Glutamatergic neuron (in vitro differentiated cells): ENCODE data around the gene IFT43. TPM values are rescaled to one million over a fixed set of nuclear protein-coding genes. Genes with fewer than 3 reads are reported as not detected.
"Not testable (repeated sequence)": the region's sequence is repeated elsewhere in the genome, so short reads cannot be mapped to it uniquely, and the experiment has no call there.

Experiments used
- DNase-seq: peaks from one replicate; pipeline ENCODE4 v3.0.0; 2022
- H3K27ac Mint-ChIP-seq: one replicate; pipeline ENCODE4 v1.8.0; 2020; ENCODE audit warnings: mild to moderate bottlenecking, mixed read lengths, inconsistent platforms; ENCODE audit not compliant: unreplicated experiment
- H3K27me3 Mint-ChIP-seq: one replicate; pipeline ENCODE4 v1.8.0; 2020; ENCODE audit warnings: mild to moderate bottlenecking, moderate library complexity, mixed read lengths, inconsistent platforms; ENCODE audit not compliant: unreplicated experiment
- H3K36me3 Mint-ChIP-seq: one replicate; pipeline ENCODE4 v1.8.0; 2020; ENCODE audit warnings: mild to moderate bottlenecking, mixed read lengths, inconsistent platforms; ENCODE audit not compliant: unreplicated experiment
- H3K4me1 Mint-ChIP-seq: one replicate; pipeline ENCODE4 v1.8.0; 2020; ENCODE audit warnings: mild to moderate bottlenecking, low read depth, mixed read lengths, inconsistent platforms; ENCODE audit not compliant: unreplicated experiment
- H3K4me3 Mint-ChIP-seq: one replicate; pipeline ENCODE4 v1.8.0; 2020; ENCODE audit warnings: mild to moderate bottlenecking, mixed read lengths, inconsistent platforms; ENCODE audit not compliant: unreplicated experiment
- H3K9me3 Mint-ChIP-seq: one replicate; pipeline ENCODE4 v1.8.0; 2020; ENCODE audit warnings: mild to moderate bottlenecking, moderate library complexity, mixed read lengths, inconsistent platforms; ENCODE audit not compliant: unreplicated experiment
- total RNA-seq: library from RNA; stranded (reverse); fragmentation: NEBNext Ultra II Directional; extraction: Animal tissue kit (Norgen Biotek cat#: 25700); gene quantifications from one replicate; pipeline ENCODE4 v1.2.1, GENCODE V29; 2021; ENCODE audit not compliant: unreplicated experiment
- TF ChIP-seq, protein P1 (sequence below): fragments of 200-600 bp; sonication (generic); IDR thresholded peaks from one replicate; pipeline ENCODE4 v1.5.0; 2021; ENCODE audit not compliant: partially characterized antibody, unreplicated experiment

The IFT43 gene
- total RNA-seq, 1 donor from 2014 or later, result 30.2 TPM

DNA sequence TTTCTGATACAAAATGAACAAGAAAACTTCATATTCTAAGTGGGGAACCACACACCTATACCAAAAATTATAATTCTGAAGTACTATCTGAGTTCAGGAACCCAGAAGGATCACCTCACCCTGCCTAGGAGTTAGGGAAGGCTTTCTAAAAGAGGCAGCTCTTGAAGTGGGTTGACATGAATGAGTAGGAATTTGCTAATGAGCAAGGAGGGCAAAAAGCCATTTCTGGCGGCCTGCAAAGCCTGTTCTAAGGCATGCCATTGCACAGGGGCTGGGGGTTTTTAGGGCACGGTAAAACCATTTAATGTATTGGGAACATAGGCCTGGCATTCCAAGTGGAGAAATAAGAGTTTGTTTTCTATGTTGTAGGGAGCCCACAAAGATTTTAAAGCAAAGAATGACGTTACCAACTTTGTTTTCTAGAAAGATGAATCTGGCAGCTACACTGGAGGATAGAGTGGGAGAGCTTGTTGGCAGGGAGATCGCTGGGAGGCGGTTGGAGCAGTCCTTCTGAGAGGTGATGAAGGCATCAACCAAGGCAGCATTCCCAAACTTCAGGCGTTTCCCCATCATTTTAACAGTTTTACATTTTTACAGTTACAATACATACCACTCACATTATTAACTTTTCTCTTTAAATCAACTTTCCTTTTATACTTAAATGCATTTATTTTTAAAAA is 14.1 kb downstream of the IFT43 start:
- Mint-ChIP-seq H3K36me3 (peaks cover 15% of the 10 kb centered on the region), H3K27me3 (peaks cover 3% of the 10 kb centered on the region)
- no peak for DNase-seq

DNA sequence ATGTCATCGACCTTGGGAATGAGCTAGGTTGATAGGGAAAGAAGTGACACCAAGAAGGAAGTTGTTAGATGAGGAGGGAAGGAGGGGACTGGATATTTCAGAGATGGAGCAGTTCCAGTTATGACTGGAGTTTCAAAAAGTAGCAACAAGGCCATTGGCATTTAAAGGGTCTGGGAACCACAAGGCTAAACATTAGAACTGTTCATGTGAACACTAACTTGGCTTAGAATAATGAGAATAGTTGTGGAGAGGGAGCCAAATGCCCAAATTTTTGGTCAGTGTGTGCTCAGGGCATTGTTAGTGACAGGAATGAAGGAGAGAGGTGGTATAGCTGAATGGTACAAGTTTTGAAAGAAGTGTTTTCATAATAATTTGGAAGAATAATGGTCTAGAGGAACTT is 16.8 kb downstream of the IFT43 start:
- Mint-ChIP-seq H3K27me3 (peaks cover 3% of the 10 kb centered on the region), H3K4me1 (no peaks in the 10 kb centered on the region), H3K36me3 (peaks cover 30% of the 10 kb centered on the region), H3K27ac (no peak overlapping the region), H3K9me3 (no peaks in the 10 kb centered on the region), H3K4me3 (no peak overlapping the region)
- no peak for DNase-seq
- TF ChIP-seq, protein P1, sequence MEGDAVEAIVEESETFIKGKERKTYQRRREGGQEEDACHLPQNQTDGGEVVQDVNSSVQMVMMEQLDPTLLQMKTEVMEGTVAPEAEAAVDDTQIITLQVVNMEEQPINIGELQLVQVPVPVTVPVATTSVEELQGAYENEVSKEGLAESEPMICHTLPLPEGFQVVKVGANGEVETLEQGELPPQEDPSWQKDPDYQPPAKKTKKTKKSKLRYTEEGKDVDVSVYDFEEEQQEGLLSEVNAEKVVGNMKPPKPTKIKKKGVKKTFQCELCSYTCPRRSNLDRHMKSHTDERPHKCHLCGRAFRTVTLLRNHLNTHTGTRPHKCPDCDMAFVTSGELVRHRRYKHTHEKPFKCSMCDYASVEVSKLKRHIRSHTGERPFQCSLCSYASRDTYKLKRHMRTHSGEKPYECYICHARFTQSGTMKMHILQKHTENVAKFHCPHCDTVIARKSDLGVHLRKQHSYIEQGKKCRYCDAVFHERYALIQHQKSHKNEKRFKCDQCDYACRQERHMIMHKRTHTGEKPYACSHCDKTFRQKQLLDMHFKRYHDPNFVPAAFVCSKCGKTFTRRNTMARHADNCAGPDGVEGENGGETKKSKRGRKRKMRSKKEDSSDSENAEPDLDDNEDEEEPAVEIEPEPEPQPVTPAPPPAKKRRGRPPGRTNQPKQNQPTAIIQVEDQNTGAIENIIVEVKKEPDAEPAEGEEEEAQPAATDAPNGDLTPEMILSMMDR, result no peak

More for the DNA sequence above, 14.1 kb downstream of the IFT43 start:
- no peaks in the 10 kb centered on the region for H3K9me3 Mint-ChIP-seq
- no peaks in the 10 kb centered on the region for H3K4me1 Mint-ChIP-seq
- TF ChIP-seq, protein P1, result no peak
- H3K27ac Mint-ChIP-seq, result no peak overlapping the region
- H3K4me3 Mint-ChIP-seq, result no peak overlapping the region

DNA sequence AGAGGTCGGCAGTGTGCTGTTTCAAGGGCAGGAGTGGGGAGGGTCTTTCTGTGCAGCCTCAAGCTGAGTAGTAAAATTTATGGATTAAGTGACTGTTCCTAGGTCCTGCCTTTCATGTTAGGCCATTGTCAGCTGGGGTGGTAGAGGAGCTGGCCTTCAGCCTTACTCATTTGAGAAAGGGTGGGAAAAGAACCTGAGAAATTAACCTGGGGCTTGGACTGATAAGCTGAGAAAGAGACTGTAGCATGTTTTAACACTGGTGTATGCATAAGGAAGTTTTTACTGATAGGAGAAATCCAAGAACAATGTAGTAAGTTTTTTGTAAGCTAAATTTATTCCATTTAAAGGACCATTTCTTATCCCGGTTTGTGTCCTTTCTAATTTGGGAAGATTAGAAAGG is 20.7 kb downstream of the IFT43 start:
- no peak for DNase-seq
- Mint-ChIP-seq H3K27ac (no peak overlapping the region), H3K4me3 (no peak overlapping the region), H3K27me3 (peaks cover 3% of the 10 kb centered on the region), H3K36me3 (peaks cover 35% of the 10 kb centered on the region), H3K9me3 (no peaks in the 10 kb centered on the region), H3K4me1 (no peaks in the 10 kb centered on the region)
- TF ChIP-seq, protein P1, result no peak

DNA sequence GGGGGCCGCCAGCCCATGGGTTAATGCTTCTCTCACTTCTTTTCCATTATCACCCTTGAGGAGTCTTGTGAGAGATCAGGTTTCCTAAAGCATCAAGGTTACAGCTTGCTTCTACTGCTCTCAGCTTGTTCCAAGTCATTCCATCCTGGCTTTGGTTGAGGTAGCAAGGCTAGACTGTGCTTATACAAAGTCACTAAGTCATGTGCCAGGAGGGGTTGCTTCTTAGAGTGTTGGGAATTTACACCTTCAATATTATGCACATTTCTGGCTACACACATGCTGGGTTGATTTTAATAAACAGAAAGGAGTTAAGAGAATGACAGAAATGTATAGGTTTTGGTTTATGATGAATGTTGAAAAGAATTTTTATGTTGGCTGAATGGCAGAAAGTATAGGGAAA is 21.8 kb downstream of the IFT43 start:
- TF ChIP-seq, protein P1, result no peak
- Mint-ChIP-seq H3K36me3 (peaks cover 32% of the 10 kb centered on the region), H3K4me3 (no peak overlapping the region), H3K27ac (no peak overlapping the region), H3K9me3 (no peaks in the 10 kb centered on the region), H3K4me1 (no peaks in the 10 kb centered on the region), H3K27me3 (peaks cover 1% of the 10 kb centered on the region)
- no peak for DNase-seq

DNA sequence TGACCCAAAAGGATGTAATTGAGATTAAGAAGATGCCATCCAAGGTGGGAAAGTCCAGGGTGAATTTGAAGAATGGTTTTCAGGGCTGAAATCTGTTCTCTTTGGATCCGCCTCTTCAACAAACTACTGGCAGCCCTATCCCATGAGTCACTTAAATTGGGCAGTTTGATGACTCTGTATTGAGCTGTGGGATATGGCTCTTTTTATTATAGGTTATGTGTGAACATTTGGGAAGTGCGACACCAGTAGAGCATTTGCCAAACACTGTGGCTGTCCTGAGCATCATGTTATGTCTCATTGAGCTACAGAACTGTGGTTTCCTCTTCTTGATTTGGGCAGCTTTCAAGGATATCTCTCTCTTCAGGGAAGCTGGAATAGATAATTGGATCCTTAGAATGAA is 22.3 kb downstream of the IFT43 start:
- TF ChIP-seq, protein P1, result no peak
- H3K27me3 Mint-ChIP-seq, result no peaks in the 10 kb centered on the region
- H3K9me3 Mint-ChIP-seq, result no peaks in the 10 kb centered on the region
- no peaks in the 10 kb centered on the region for H3K4me1 Mint-ChIP-seq
- no peak overlapping the region for H3K4me3 Mint-ChIP-seq
- H3K36me3 Mint-ChIP-seq, result peaks cover 32% of the 10 kb centered on the region
- H3K27ac Mint-ChIP-seq, result no peak overlapping the region
- no peak for DNase-seq

DNA sequence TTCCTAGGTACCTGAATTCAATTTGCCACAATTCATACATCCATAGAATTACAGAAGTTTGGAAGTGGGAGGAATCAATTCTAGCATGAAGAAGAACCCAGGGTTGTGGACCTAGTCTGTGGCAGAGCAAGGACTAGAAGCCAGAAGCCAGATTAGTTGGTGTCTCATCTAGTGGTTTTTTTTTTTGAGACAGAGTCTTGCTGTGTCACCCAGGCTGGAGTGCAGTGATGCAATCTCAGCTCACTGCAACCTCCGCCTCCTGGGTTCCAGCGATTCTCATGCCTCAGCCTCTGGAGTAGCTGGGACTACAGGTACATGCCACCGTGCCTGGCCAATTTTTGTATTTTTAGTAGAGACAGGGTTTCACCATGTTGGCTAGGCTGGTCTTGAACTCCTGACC is 24.1 kb downstream of the IFT43 start:
- H3K36me3 Mint-ChIP-seq, result peaks cover 28% of the 10 kb centered on the region
- not testable (repeated sequence) for H3K4me3 Mint-ChIP-seq, H3K27ac Mint-ChIP-seq, H3K27me3 Mint-ChIP-seq, H3K4me1 Mint-ChIP-seq, H3K9me3 Mint-ChIP-seq, DNase-seq
